Loucy (cell line): ENCODE results near the gene PARVG.

Experiments
- H2AFZ ChIP-seq: fragments of 200-600 bp; sonication (generic); 2 replicates; pipeline ENCODE4 v1.6.0; 2016; ENCODE audit warnings: antibody characterized with exemption, mild to moderate bottlenecking, low read length, moderate library complexity
- H3F3A ChIP-seq: fragments of 200-600 bp; 2 replicates; pipeline ENCODE4 v1.6.0; 2016; ENCODE audit warnings: antibody characterized with exemption, low read depth, mild to moderate bottlenecking
- H3K27me3 ChIP-seq: fragments of 200-600 bp; sonication (generic); 2 replicates; pipeline ENCODE4 v1.6.1; 2014; ENCODE audit warnings: low read length, mild to moderate bottlenecking; ENCODE audit not compliant: insufficient read depth, poor library complexity, severe bottlenecking
- H3K36me3 ChIP-seq: fragments of 200-600 bp; sonication (generic); 2 replicates; pipeline ENCODE4 v1.6.1; 2016; ENCODE audit warnings: low read length; ENCODE audit not compliant: insufficient read depth
- H3K4me1 ChIP-seq: fragments of 200-600 bp; sonication (generic); 2 replicates; pipeline ENCODE4 v1.5.1; 2014; ENCODE audit warnings: low read length, mild to moderate bottlenecking; ENCODE audit not compliant: insufficient read depth, poor library complexity, severe bottlenecking
- H3K4me2 ChIP-seq: fragments of 200-600 bp; sonication (generic); 2 replicates; pipeline ENCODE4 v1.6.0; 2014; ENCODE audit warnings: antibody characterized with exemption, low read length, low read depth, mild to moderate bottlenecking; ENCODE audit not compliant: poor library complexity, severe bottlenecking
- H3K4me3 ChIP-seq: fragments of 200-600 bp; sonication (generic); 2 replicates; pipeline ENCODE4 v1.5.1; 2014; ENCODE audit warnings: low read length, mild to moderate bottlenecking, mixed read lengths; ENCODE audit not compliant: poor library complexity, severe bottlenecking
- H3K79me2 ChIP-seq: fragments of 200-600 bp; sonication (generic); 2 replicates; pipeline ENCODE4 v1.6.1; 2014; ENCODE audit warnings: low read length; ENCODE audit not compliant: insufficient read depth
- H3K9ac ChIP-seq: fragments of 200-600 bp; sonication (generic); 2 replicates; pipeline ENCODE4 v1.6.0; 2014; ENCODE audit warnings: mild to moderate bottlenecking, low read depth, low read length, moderate library complexity; ENCODE audit not compliant: poor library complexity, severe bottlenecking
- H3K9me2 ChIP-seq: fragments of 200-600 bp; sonication (generic); replicated peaks from 2 replicates; pipeline ENCODE4 v1.6.1; 2016; ENCODE audit warnings: low read depth, low read length, mixed read lengths
- H3K9me3 ChIP-seq: fragments of 200-600 bp; sonication (generic); 2 replicates; pipeline ENCODE4 v1.6.1; 2014; ENCODE audit warnings: mild to moderate bottlenecking, antibody characterized with exemption, low read length, low read depth; ENCODE audit not compliant: insufficient read depth
- H4K20me1 ChIP-seq: fragments of 200-600 bp; sonication (generic); 2 replicates; pipeline ENCODE4 v1.6.0; 2014; ENCODE audit warnings: antibody characterized with exemption, low read length, mild to moderate bottlenecking; ENCODE audit not compliant: insufficient read depth, poor library complexity, severe bottlenecking
- CTCF ChIP-seq: fragments of 200-600 bp; sonication (generic); conservative IDR thresholded peaks from 2 replicates; pipeline ENCODE4 v1.5.1; 2014; ENCODE audit warnings: mild to moderate bottlenecking, antibody characterized with exemption, low read length
- EZH2phosphoT487 ChIP-seq: fragments of 200-600 bp; IDR thresholded peaks from 2 replicates; pipeline ENCODE4 v1.6.1; 2018; ENCODE audit warnings: antibody characterized with exemption, mild to moderate bottlenecking, moderate library complexity, borderline replicate concordance

Gene PARVG

GRCh38 chr22:44245438-44245837 is 64.7 kb downstream of the PARVG start:
- Histone ChIP-seq H3K9me2 (no peaks in the 10 kb centered on the region), H3K79me2 (no peaks in the 10 kb centered on the region), H3F3A (no peaks in the 10 kb centered on the region), H3K4me3 (no peak overlapping the region), H3K9me3 (peaks cover 11% of the 10 kb centered on the region; the same call in 1 of the 2 replicates), H3K4me1 (no peaks in the 10 kb centered on the region), H3K9ac (no peak overlapping the region), H2AFZ (no peak overlapping the region), H4K20me1 (no peaks in the 10 kb centered on the region), H3K4me2 (no peak overlapping the region), H3K36me3 (no peaks in the 10 kb centered on the region), H3K27me3 (no peaks in the 10 kb centered on the region)
- TF ChIP-seq EZH2phosphoT487 (no peak), CTCF (no peak)

GRCh38 chr22:44245867-44246266 is 65.1 kb downstream of the PARVG start:
- no peaks in the 10 kb centered on the region for H3K79me2 ChIP-seq
- no peaks in the 10 kb centered on the region for H3K4me1 ChIP-seq
- no peaks in the 10 kb centered on the region for H3K9me2 ChIP-seq
- no peak overlapping the region for H3K9ac ChIP-seq
- no peak overlapping the region for H2AFZ ChIP-seq
- peaks cover 12% of the 10 kb centered on the region; the same call in 1 of the 2 replicates for H3K9me3 ChIP-seq
- no peak overlapping the region for H3K4me2 ChIP-seq
- no peaks in the 10 kb centered on the region for H3K36me3 ChIP-seq
- H3K4me3 ChIP-seq = no peak overlapping the region
- no peaks in the 10 kb centered on the region for H3K27me3 ChIP-seq
- H3F3A ChIP-seq = no peaks in the 10 kb centered on the region
- no peaks in the 10 kb centered on the region for H4K20me1 ChIP-seq
- no peak for TF ChIP-seq CTCF
- TF ChIP-seq EZH2phosphoT487 = no peak

GRCh38 chr22:44246615-44247326 is 66.0 kb downstream of the PARVG start:
- Histone ChIP-seq H3K27me3 (no peaks in the 10 kb centered on the region), H3K4me3 (no peak overlapping the region), H2AFZ (no peak overlapping the region), H3K4me2 (no peak overlapping the region), H4K20me1 (no peaks in the 10 kb centered on the region), H3K9me3 (peaks cover 12% of the 10 kb centered on the region; the same call in 1 of the 2 replicates), H3K4me1 (no peaks in the 10 kb centered on the region), H3K79me2 (no peaks in the 10 kb centered on the region), H3K9me2 (no peaks in the 10 kb centered on the region), H3K36me3 (no peaks in the 10 kb centered on the region), H3F3A (no peaks in the 10 kb centered on the region), H3K9ac (no peak overlapping the region)
- TF ChIP-seq EZH2phosphoT487 (no peak), CTCF (no peak)
